GM23248 (cell line): Measurements from ENCODE around the gene C19orf25. TPM values are rescaled to one million over a fixed set of nuclear protein-coding genes. Genes with fewer than 3 reads are reported as not detected.
"Not testable (repeated sequence)": the region's sequence is repeated elsewhere in the genome, so short reads cannot be mapped to it uniquely, and the experiment has no call there.

ENCODE experiments used
- DNase-seq: peaks from one replicate; pipeline ENCODE4 v3.0.0-alpha.2; 2015
- H2AFZ ChIP-seq: fragments of 200-600 bp; sonication (generic); 2 replicates; pipeline ENCODE4 v1.6.1; 2016; ENCODE audit warnings: antibody characterized with exemption
- H3F3A ChIP-seq: fragments of 200-600 bp; sonication (generic); 2 replicates; pipeline ENCODE4 v1.6.1; 2016; ENCODE audit warnings: mild to moderate bottlenecking, antibody characterized with exemption, mixed run types; ENCODE audit not compliant: insufficient read depth
- H3K27ac ChIP-seq: fragments of 200-600 bp; sonication (generic); 2 replicates; pipeline ENCODE4 v1.5.1; 2016; ENCODE audit warnings: mild to moderate bottlenecking
- H3K27me3 ChIP-seq: fragments of 200-600 bp; sonication (generic); replicated peaks from 2 replicates; pipeline ENCODE4 v1.6.1; 2016; ENCODE audit warnings: mild to moderate bottlenecking; ENCODE audit not compliant: insufficient read depth
- H3K36me3 ChIP-seq: fragments of 200-600 bp; sonication (generic); 2 replicates; pipeline ENCODE4 v1.6.1; 2016; ENCODE audit warnings: low read depth, mild to moderate bottlenecking
- H3K4me1 ChIP-seq: fragments of 200-600 bp; sonication (generic); 2 replicates; pipeline ENCODE4 v1.6.1; 2016; ENCODE audit warnings: mild to moderate bottlenecking; ENCODE audit not compliant: insufficient read depth
- H3K4me2 ChIP-seq: fragments of 200-600 bp; sonication (generic); one replicate; pipeline ENCODE4 v1.6.1; 2016; ENCODE audit warnings: mild to moderate bottlenecking; ENCODE audit not compliant: unreplicated experiment
- H3K4me3 ChIP-seq: fragments of 200-600 bp; sonication (generic); 2 replicates; pipeline ENCODE4 v1.5.1; 2016; ENCODE audit warnings: mild to moderate bottlenecking
- H3K79me2 ChIP-seq: fragments of 200-600 bp; sonication (generic); 2 replicates; pipeline ENCODE4 v1.6.1; 2016; ENCODE audit warnings: mild to moderate bottlenecking; ENCODE audit not compliant: insufficient read depth
- H3K9ac ChIP-seq: fragments of 200-600 bp; sonication (generic); 2 replicates; pipeline ENCODE4 v1.6.1; 2016; ENCODE audit warnings: mild to moderate bottlenecking
- H3K9me2 ChIP-seq: fragments of 200-600 bp; sonication (generic); 2 replicates; pipeline ENCODE4 v1.6.1; 2016; ENCODE audit warnings: mixed run types, mild to moderate bottlenecking, moderate library complexity; ENCODE audit not compliant: insufficient read depth
- H3K9me3 ChIP-seq: fragments of 200-600 bp; sonication (generic); one replicate; pipeline ENCODE4 v1.6.1; 2017; ENCODE audit warnings: low read depth
- H4K20me1 ChIP-seq: fragments of 200-600 bp; sonication (generic); 2 replicates; pipeline ENCODE4 v1.6.0; 2016; ENCODE audit not compliant: insufficient read depth
- EZH2 ChIP-seq: fragments of 200-600 bp; sonication (generic); IDR thresholded peaks from 2 replicates; pipeline ENCODE4 v1.6.1; 2018; ENCODE audit warnings: antibody characterized with exemption, mild to moderate bottlenecking; ENCODE audit not compliant: insufficient read depth, poor library complexity, severe bottlenecking
- EZH2phosphoT487 ChIP-seq: fragments of 200-600 bp; sonication (generic); IDR thresholded peaks from 2 replicates; pipeline ENCODE4 v1.6.1; 2018; ENCODE audit warnings: antibody characterized with exemption, moderate library complexity, mild to moderate bottlenecking, low read depth; ENCODE audit not compliant: insufficient read depth
- WGBS, 2 experiments: methylation state at CpG; one replicate each; pipeline ENCODE4 v1.1.6; 2015 to 2017; ENCODE audit warnings: low lambda C conversion rate in 2 of 2, low coverage in 1 of 2; ENCODE audit errors: missing lambda C conversion rate in 2 of 2; 5-methylcytosine and 5-hydroxymethylcytosine counted together
- in situ Hi-C: fragments of 300-500 bp; cut with MboI; formaldehyde crosslinking; loops from 2 replicates; pipeline ENCODE4 v1.15.0; 2020
- polyA plus RNA-seq: library from polyadenylated mRNA; unstranded; fragments of >200 nt; fragmentation: Nextera tagmentation; extraction: Ambion mirVana; gene quantifications from 2 replicates; pipeline ENCODE4 v1.2.1, GENCODE V29; 2016
- total RNA-seq: library from RNA; depleted of rRNA; stranded (reverse); fragments of >200 nt; shearing (Covaris generic); gene quantifications from 2 replicates; pipeline ENCODE4 v1.2.3, GENCODE V29; 2014

C19orf25 gene
- total and polyA plus RNA-seq, 2 experiments from 2014 or later = 34.7 to 35.9 TPM

DNA sequence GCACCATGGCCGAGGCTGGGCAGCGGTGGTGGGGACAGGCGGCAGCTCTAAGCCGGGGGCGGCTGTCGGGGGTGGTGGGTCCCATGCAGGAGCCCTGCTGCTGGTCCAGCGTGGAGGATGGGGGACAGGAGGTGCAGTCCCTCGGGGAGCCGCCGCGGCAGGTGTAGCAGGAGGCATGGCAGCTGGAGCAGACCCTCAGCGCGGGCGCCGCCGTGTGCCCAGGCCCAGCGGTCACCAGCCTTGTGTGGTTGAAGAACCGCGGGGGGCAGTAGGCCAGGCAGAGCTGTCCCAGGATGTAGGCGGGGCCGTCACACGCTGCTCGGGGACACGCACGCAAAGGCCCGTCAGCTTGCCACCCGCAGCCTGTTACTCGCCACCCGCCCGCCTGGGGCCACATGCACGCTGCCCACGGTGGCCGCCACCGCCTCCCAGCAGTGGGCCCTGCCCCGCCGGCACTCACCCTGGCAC is 2.9 kb upstream of the C19orf25 start:
- Histone ChIP-seq H3K4me2 (no peak overlapping the region), H3K4me1 (no peaks in the 10 kb centered on the region), H3F3A (no peaks in the 10 kb centered on the region), H4K20me1 (no peaks in the 10 kb centered on the region), H3K9ac (no peak overlapping the region), H3K79me2 (peaks cover 20% of the 10 kb centered on the region), H3K9me3 (no peaks in the 10 kb centered on the region), H2AFZ (no peak overlapping the region), H3K36me3 (no peaks in the 10 kb centered on the region), H3K9me2 (no peaks in the 10 kb centered on the region), H3K27ac (no peak overlapping the region), H3K4me3 (no peak overlapping the region), H3K27me3 (no peaks in the 10 kb centered on the region)
- in situ Hi-C loops = no loop called here
- 86 to 89% methylated on average over 16 to 28 of the region's 36 CpGs for WGBS, 2 experiments
- DNase-seq = no peak
- TF ChIP-seq EZH2phosphoT487 (no peak), EZH2 (no peak)

GRCh38 chr19:1481224-1481892 is 2.3 kb upstream of the C19orf25 start:
- no peak for TF ChIP-seq EZH2
- no peak for TF ChIP-seq EZH2phosphoT487
- Histone ChIP-seq H3F3A (no peaks in the 10 kb centered on the region), H3K79me2 (peaks cover 25% of the 10 kb centered on the region), H3K9me3 (no peaks in the 10 kb centered on the region), H3K36me3 (no peaks in the 10 kb centered on the region), H3K4me2 (no peak overlapping the region), H3K9ac (no peak overlapping the region), H3K4me1 (no peaks in the 10 kb centered on the region), H3K27ac (no peak overlapping the region), H3K27me3 (no peaks in the 10 kb centered on the region), H3K9me2 (no peaks in the 10 kb centered on the region), H3K4me3 (no peak overlapping the region), H2AFZ (no peak overlapping the region), H4K20me1 (no peaks in the 10 kb centered on the region)
- WGBS, 2 experiments = 76 to 77% methylated on average over 26 of the region's 26 CpGs
- no peak for DNase-seq
- in situ Hi-C loops = no loop called here

DNA sequence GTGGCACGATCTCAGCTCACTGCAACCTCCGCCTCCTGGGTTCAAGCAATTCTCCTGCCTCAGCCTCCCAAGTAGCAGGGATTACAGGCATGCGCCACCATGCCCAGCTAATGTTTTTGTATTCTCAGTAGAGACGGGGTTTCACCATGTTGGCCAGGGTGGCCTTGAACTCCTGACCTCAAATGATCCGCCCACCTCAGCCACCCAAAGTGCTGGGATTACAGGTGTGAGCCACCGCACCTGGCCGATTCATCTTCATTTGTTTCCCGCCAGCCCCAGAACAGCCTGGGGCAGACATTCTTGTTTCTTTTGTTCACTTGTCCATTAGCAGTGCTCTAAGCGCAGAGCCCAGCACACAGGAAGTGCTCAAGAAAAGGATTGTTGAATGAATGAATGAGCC is 2.0 kb downstream of the C19orf25 start:
- H3K27ac ChIP-seq, H3K4me1 ChIP-seq, H3F3A ChIP-seq, in situ Hi-C loops, H3K4me3 ChIP-seq, H3K36me3 ChIP-seq, H3K9ac ChIP-seq, H2AFZ ChIP-seq, H3K9me3 ChIP-seq, H3K9me2 ChIP-seq, H4K20me1 ChIP-seq, H3K27me3 ChIP-seq, DNase-seq, H3K4me2 ChIP-seq: not testable (repeated sequence)
- H3K79me2 ChIP-seq = peaks cover 28% of the 10 kb centered on the region
- 91 to 94% methylated on average over 9 of the region's 9 CpGs for WGBS, 2 experiments

DNA sequence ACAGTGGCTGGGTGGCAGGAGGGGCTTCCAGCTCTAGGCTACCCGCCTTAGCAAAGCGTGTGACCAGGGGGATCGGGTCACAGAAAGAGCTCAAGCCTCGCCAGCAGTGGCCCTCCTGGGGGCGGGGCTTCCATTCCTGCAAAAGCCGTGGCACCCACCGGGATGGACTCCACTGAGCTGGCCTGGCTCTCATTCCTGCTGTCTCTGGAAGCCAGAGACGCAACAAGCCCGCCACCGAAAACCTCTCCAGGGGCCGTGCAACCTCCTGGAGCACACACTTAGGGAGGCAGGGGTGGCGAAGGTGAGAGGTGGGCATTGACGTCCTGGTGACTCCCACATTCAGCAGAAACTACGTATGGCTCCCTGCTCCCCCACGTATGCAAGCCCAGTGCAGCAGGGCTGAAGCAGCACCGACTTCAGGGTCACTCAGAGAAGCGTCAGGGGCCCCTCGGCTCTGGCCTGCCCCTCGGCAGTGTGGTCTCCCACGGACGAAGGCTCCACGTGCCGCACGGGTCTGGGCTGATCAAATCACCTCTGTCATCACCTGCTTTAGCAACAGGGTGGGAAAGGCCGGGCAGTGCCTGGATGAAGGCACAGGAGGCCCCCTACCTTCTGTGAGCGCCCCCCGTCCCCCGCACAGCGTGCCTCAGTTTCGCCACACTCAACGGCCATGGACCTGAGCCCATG is 3.1 kb downstream of the C19orf25 start:
- no peaks in the 10 kb centered on the region; the same call in 1 of the 2 replicates for H3K27me3 ChIP-seq
- WGBS, 2 experiments = 91 to 92% methylated on average over 26 to 31 of the region's 31 CpGs
- H3K27ac ChIP-seq = no peak overlapping the region
- H3K9ac ChIP-seq = no peak overlapping the region
- no peaks in the 10 kb centered on the region for H3K36me3 ChIP-seq
- in situ Hi-C loops = no loop called here
- H3K4me3 ChIP-seq = no peak overlapping the region
- no peaks in the 10 kb centered on the region for H3K9me2 ChIP-seq
- H3K79me2 ChIP-seq = peaks cover 28% of the 10 kb centered on the region
- no peaks in the 10 kb centered on the region for H3F3A ChIP-seq
- no peaks in the 10 kb centered on the region for H3K9me3 ChIP-seq
- DNase-seq = no peak
- no peaks in the 10 kb centered on the region for H3K4me1 ChIP-seq
- no peak overlapping the region for H3K4me2 ChIP-seq
- no peaks in the 10 kb centered on the region for H4K20me1 ChIP-seq
- TF ChIP-seq EZH2phosphoT487 (no peak), EZH2 (no peak)
- H2AFZ ChIP-seq = no peak overlapping the region
